Tongue (tissue), 1 donor: ENCODE measurements around the gene SPHK2. TPM values are rescaled to one million over a fixed set of nuclear protein-coding genes. Genes with fewer than 3 reads are reported as not detected.

Source experiments
- total RNA-seq: library from RNA; depleted of rRNA; stranded (reverse); fragments of >200 nt; gene quantifications from one replicate; pipeline ENCODE4 v1.2.3, GENCODE V29; 2014

Gene SPHK2
- total RNA-seq, 1 donor from 2014 or later, result 9.2 TPM

Other genes starting within 250 kb of the SPHK2 start
- 54.1 TPM for gene KDELR1, start 228.0 kb upstream of the SPHK2 start, total RNA-seq
- 0.41 TPM for gene GRIN2D, start 225.8 kb upstream of the SPHK2 start, total RNA-seq
- gene GRWD1, start 173.5 kb upstream of the SPHK2 start, total RNA-seq, result 26.6 TPM
- 0.51 TPM for gene KCNJ14, start 163.9 kb upstream of the SPHK2 start, total RNA-seq
- gene CYTH2, start 150.1 kb upstream of the SPHK2 start, total RNA-seq, result 39.1 TPM
- 0.92 TPM for gene LMTK3, start 107.7 kb upstream of the SPHK2 start, total RNA-seq
- gene SULT2B1, start 67.3 kb upstream of the SPHK2 start, total RNA-seq, result 2.4 TPM
- gene SPACA4, start 12.8 kb upstream of the SPHK2 start, total RNA-seq, result not detected
- gene FAM83E, start 4.4 kb upstream of the SPHK2 start, total RNA-seq, result 10.2 TPM
- gene RPL18, start 328 bp upstream of the SPHK2 start, total RNA-seq, result 1,428 TPM
- gene DBP, start 17.9 kb downstream of the SPHK2 start, total RNA-seq, result 8.7 TPM
- gene CA11, start 26.7 kb downstream of the SPHK2 start, total RNA-seq, result 3.7 TPM
- 0.21 TPM for gene NTN5, start 53.5 kb downstream of the SPHK2 start, total RNA-seq
- 3.0 TPM for gene FUT2, start 76.5 kb downstream of the SPHK2 start, total RNA-seq
- gene MAMSTR, start 100.2 kb downstream of the SPHK2 start, total RNA-seq, result 4.3 TPM
- gene RASIP1, start 121.1 kb downstream of the SPHK2 start, total RNA-seq, result 24.1 TPM
- gene IZUMO1, start 127.4 kb downstream of the SPHK2 start, total RNA-seq, result not detected
- 1.1 TPM for gene FUT1, start 133.1 kb downstream of the SPHK2 start, total RNA-seq
- not detected for gene FGF21, start 136.0 kb downstream of the SPHK2 start, total RNA-seq
- 23.1 TPM for gene BCAT2, start 191.5 kb downstream of the SPHK2 start, total RNA-seq
- gene HSD17B14, start 217.0 kb downstream of the SPHK2 start, total RNA-seq, result 1.2 TPM
- 18.1 TPM for gene PLEKHA4, start 249.1 kb downstream of the SPHK2 start, total RNA-seq